HL-60 (cell line): Measurements from ENCODE around the gene ATP6V0D1.

Experiments
- DNase-seq, 2 experiments: peaks; one replicate each; pipeline ENCODE4 v3.0.0-alpha.2; 2010 to 2020; ENCODE audit warnings: low read depth in 1 of 2, low spot score in 1 of 2
- H3K27ac ChIP-seq: fragments of 250-450 bp; sonication (Bioruptor Pico); replicated peaks from 2 replicates; pipeline ENCODE4 v1.5.1; 2020; ENCODE audit warnings: mild to moderate bottlenecking, moderate library complexity
- H3K27me3 ChIP-seq: fragments of 250-450 bp; sonication (Bioruptor Pico); 2 replicates; pipeline ENCODE4 v1.5.1; 2021; ENCODE audit warnings: mild to moderate bottlenecking, moderate library complexity; ENCODE audit not compliant: insufficient read depth, poor library complexity, severe bottlenecking
- H3K4me3 ChIP-seq: replicated peaks from 2 replicates; pipeline ENCODE4 v1.5.1; 2011; ENCODE audit warnings: mild to moderate bottlenecking, control low read depth, low read length; ENCODE audit not compliant: insufficient read depth
- CTCF ChIP-seq: IDR thresholded peaks from one replicate; pipeline ENCODE4 v1.5.1; 2011; ENCODE audit warnings: low read length, control low read depth, inconsistent platforms; ENCODE audit not compliant: insufficient read depth
- GABPA ChIP-seq: IDR thresholded peaks from 2 replicates; pipeline ENCODE4 v1.6.1; 2012; ENCODE audit warnings: low read depth
- POLR2AphosphoS5 ChIP-seq: IDR thresholded peaks from 2 replicates; pipeline ENCODE4 v1.6.1; 2012; ENCODE audit warnings: low read depth
- REST ChIP-seq: IDR thresholded peaks from 2 replicates; pipeline ENCODE4 v1.6.1; 2012; ENCODE audit warnings: low read depth; ENCODE audit not compliant: insufficient replicate concordance
- SPI1 ChIP-seq: IDR thresholded peaks from 2 replicates; pipeline ENCODE4 v1.6.1; 2012; ENCODE audit warnings: low read depth, mild to moderate bottlenecking, borderline replicate concordance

ATP6V0D1 gene

GRCh38 chr16:67443265-67443664 lies 37.7 kb downstream of the ATP6V0D1 start:
- no peaks in the 10 kb centered on the region for H3K27me3 ChIP-seq
- DNase-seq, result no peak
- TF ChIP-seq SPI1 (no peak), CTCF (no peak), GABPA (no peak), REST (no peak), POLR2AphosphoS5 (no peak)
- no peak overlapping the region for H3K27ac ChIP-seq
- H3K4me3 ChIP-seq, result no peak overlapping the region

GRCh38 chr16:67442581-67443255 lies 38.2 kb downstream of the ATP6V0D1 start:
- no peak overlapping the region for H3K27ac ChIP-seq
- no peaks in the 10 kb centered on the region for H3K27me3 ChIP-seq
- no peak for TF ChIP-seq GABPA
- TF ChIP-seq SPI1, result no peak
- TF ChIP-seq POLR2AphosphoS5, result no peak
- no peak for TF ChIP-seq CTCF
- no peak for TF ChIP-seq REST
- DNase-seq, result no peak
- H3K4me3 ChIP-seq, result no peak overlapping the region

DNA sequence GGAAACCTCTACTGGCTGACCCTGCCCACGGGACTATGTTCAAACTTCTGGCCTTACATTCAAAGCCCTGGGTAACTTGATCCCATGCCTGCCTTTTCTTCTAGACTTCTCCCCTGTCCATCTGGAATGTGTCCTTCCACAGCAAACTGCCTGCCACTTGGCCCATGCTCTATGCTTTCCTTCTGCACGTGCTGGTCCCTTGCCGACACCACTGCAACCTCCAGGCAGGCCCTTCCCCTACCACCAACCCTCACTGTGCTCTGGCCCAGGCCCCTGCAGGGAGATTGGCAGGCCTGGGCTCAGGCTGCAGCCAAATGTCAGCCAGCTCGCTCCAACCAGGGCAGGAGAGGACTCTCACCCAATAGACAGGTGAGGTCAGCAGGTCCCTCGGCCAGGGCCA lies 39.0 kb downstream of the ATP6V0D1 start:
- TF ChIP-seq POLR2AphosphoS5, result no peak
- no peak for TF ChIP-seq SPI1
- no peak for TF ChIP-seq REST
- no peak for TF ChIP-seq GABPA
- TF ChIP-seq CTCF, result no peak
- Histone ChIP-seq H3K27me3 (no peaks in the 10 kb centered on the region), H3K27ac (no peak overlapping the region), H3K4me3 (no peak overlapping the region)
- DNase-seq, result no peak
